Fibroblast of mammary gland (primary cell): ENCODE measurements around the gene SLC2A4RG.

ENCODE experiments used
- DNase-seq: peaks from one replicate; pipeline ENCODE4 v3.0.0-alpha.2; 2010; ENCODE audit warnings: low read depth
- H3K4me3 ChIP-seq: 2 replicates; pipeline ENCODE4 v1.5.1; 2011; ENCODE audit warnings: low read depth, mild to moderate bottlenecking, low read length, moderate library complexity; ENCODE audit not compliant: control insufficient read depth
- TF ChIP-seq, protein P1 (sequence below): conservative IDR thresholded peaks from 2 replicates; pipeline ENCODE4 v1.5.1; 2011; ENCODE audit warnings: low read depth, low read length, inconsistent platforms; ENCODE audit not compliant: control insufficient read depth, insufficient read depth

The SLC2A4RG gene

GRCh38 chr20:63758152-63758551 lies 18.6 kb downstream of the SLC2A4RG start:
- H3K4me3 ChIP-seq: no peak overlapping the region
- DNase-seq: no peak
- TF ChIP-seq, protein P1, sequence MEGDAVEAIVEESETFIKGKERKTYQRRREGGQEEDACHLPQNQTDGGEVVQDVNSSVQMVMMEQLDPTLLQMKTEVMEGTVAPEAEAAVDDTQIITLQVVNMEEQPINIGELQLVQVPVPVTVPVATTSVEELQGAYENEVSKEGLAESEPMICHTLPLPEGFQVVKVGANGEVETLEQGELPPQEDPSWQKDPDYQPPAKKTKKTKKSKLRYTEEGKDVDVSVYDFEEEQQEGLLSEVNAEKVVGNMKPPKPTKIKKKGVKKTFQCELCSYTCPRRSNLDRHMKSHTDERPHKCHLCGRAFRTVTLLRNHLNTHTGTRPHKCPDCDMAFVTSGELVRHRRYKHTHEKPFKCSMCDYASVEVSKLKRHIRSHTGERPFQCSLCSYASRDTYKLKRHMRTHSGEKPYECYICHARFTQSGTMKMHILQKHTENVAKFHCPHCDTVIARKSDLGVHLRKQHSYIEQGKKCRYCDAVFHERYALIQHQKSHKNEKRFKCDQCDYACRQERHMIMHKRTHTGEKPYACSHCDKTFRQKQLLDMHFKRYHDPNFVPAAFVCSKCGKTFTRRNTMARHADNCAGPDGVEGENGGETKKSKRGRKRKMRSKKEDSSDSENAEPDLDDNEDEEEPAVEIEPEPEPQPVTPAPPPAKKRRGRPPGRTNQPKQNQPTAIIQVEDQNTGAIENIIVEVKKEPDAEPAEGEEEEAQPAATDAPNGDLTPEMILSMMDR: no peak

DNA sequence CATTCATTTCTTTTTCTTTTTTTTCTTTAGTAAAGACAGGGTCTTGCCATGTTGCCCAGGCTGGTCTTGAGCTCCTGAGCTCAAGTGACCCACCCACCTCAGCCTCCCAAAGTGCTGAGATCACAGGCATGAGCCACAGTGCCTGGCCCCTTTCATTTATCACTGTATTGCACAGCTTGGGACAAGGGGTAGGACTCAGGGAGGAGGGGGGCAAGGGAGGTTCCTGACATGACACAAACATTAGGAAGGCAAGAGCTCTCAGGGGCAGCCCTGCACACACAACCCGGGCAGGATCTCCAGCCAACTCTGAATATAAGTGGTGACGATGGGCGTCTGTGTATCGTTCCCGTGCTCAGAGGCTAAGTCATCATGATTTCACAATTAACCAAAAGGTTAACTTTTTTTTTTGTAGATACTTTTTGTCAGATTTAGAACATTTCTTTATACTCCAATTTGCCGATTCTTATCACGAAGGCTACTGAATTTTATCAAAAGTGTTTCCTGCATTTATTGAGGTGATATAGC lies 19.9 kb downstream of the SLC2A4RG start:
- no peak overlapping the region for H3K4me3 ChIP-seq
- DNase-seq: peak; percentile 52
- TF ChIP-seq, protein P1: no peak

- DNase-seq: no peak
- TF ChIP-seq, protein P1: no peak
- no peak overlapping the region for H3K4me3 ChIP-seq
These were observed 25.7 kb downstream of the SLC2A4RG start for GRCh38 chr20:63765082-63765873.

DNA sequence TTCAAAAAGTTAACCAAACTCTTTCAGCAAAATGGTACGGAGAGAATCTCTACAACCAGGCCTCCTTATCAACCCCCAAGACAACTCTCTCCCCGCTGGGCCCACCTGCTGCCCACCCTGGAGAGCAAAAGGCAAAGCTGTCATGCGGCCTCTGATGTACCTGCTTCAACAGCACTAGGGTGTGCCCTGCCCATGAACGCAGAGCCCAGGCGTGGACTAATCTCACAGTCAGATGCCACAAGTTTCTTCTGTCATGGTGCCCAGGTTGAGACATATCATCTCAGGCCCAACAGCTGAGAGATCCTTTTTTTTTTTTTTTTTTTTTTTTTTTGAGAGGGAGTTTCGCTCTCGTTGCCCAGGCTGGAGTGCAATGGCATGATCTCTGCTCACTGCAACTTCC lies 26.3 kb downstream of the SLC2A4RG start:
- H3K4me3 ChIP-seq: no peak overlapping the region
- no peak for DNase-seq
- TF ChIP-seq, protein P1: no peak

GRCh38 chr20:63766695-63767426 lies 27.3 kb downstream of the SLC2A4RG start:
- no peak for DNase-seq
- H3K4me3 ChIP-seq: no peak overlapping the region
- TF ChIP-seq, protein P1: no peak

GRCh38 chr20:63767456-63767855 lies 27.9 kb downstream of the SLC2A4RG start:
- TF ChIP-seq, protein P1: no peak
- H3K4me3 ChIP-seq: no peak overlapping the region
- DNase-seq: no peak
